Right forelimb (tissue), 1 donor: ENCODE measurements around the gene COL26A1.

Experiments
- DNase-seq: peaks from one replicate; pipeline ENCODE4 v3.0.0-alpha.2; 2018

COL26A1 gene

DNA sequence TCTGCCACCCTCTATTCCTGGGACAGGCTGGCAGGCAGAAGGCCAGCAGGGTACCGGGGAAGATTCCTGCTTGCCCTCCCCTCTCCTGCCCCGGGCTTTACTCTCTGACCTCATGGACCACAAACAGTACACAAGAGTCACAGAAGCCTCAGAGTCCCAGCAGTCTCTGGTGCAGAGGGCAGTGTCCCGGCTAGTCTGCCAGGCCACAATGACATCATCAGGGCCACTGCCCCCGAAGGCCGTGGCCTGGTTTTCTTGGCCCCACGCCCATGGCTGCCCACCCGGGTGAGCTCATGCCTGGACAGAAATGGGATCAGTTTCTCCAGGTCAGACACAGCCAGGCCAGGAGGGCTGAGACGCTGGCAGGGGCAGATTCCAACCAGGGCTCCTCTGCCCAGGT lies 174.5 kb downstream of the COL26A1 start:
- peak; percentile 60 for DNase-seq

DNA sequence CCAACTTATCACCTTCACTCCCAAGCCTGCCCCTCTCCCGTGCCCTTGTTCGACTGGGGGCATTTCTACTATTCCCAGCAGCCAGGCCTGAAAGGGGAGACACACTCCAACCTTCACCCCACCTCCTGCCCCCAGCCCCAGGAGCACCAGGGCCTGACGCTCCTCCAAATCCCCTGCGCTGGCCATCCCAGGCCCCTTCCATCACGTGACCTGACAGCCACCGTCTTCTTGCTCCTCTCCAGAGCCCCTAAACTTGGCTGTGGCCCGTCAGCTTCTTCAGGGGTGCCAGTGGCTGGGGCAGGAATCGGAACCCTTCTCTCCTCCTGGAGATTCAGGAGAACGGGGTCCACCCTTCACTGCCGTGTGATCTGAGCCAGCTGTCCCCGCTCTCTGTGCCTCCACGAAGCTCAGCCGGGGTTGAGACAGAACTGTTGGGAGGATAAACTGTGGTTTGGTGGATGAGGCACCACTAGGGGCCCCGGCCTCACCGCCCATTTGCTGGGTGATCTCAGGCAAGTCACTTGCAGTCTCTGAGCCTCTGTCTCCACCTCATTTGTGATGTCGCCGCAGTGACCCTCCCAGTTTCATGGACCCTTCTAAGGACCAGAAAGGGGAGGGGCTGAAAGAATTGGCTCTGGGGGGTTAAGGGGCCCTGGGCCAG lies 175.4 kb downstream of the COL26A1 start:
- DNase-seq: no peak

- DNase-seq: peak; percentile 76
These were observed 176.2 kb downstream of the COL26A1 start for GRCh38 chr7:101538596-101539459.

- no peak for DNase-seq
These were observed 177.1 kb downstream of the COL26A1 start for GRCh38 chr7:101539784-101540183.

GRCh38 chr7:101542527-101543241 lies 180.0 kb downstream of the COL26A1 start:
- peak; percentile 83 for DNase-seq

DNA sequence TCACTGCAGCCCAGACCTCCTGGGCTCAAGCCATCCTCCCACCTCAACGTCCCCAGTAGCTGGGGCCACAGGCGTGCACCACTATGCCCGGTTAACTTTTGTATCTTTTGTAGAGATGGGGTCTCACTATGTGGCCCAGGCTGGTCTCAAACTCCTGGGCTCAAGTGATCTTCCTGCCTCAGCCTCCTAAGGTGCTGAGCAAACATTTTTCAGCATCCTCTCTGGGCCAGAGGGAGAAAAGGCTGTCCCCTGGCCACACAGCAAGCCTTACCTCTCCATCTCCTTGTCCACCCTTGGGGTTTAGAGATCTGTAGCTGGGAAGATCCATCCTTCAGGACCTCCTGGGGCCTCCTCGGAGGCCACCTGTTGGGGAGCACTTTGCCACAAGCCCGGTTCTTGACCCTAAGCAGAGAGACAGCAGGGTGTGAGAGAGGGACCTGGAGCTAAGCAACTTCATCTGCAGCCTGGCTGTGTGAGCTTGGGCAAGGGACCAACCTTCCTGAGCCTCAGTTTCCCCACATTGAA lies 180.6 kb downstream of the COL26A1 start:
- no peak for DNase-seq

GRCh38 chr7:101543846-101544245 lies 181.2 kb downstream of the COL26A1 start:
- DNase-seq: no peak

DNA sequence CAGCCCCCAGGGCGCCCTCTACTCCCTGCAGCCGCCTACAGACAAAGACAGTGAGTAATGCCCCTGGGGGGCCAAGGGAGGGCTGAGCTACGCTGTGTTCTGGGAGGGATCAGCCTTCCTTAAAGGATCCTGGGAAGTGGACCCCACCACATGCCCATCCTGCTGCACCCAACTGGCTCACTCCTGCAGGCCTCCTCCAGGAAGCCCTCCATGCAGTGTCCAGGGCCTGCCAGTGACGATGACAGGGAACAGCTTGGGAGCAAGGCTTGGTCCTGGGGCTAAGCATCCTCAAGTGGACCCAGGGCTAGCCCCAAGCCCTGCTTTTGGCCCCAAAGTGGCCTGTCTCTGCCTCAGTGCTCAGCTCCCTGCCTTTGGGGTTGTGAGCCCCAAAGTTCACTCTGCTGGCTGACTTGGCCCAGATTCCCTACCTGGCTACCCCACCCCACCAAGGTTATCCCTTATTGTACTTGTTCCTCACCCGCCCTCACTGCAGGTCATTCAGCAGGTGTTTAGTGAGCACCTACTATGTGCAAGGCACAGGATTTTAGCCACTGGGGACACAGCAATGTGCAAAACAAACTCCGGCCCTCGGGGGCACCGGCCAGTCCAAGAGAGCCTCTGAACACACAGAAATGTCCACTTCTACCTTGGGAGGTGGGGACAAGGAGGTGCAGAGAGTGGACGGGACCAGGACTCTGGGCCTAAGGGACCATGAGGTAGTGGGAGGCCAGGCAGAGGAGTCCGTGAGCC lies 182.9 kb downstream of the COL26A1 start:
- no peak for DNase-seq

DNA sequence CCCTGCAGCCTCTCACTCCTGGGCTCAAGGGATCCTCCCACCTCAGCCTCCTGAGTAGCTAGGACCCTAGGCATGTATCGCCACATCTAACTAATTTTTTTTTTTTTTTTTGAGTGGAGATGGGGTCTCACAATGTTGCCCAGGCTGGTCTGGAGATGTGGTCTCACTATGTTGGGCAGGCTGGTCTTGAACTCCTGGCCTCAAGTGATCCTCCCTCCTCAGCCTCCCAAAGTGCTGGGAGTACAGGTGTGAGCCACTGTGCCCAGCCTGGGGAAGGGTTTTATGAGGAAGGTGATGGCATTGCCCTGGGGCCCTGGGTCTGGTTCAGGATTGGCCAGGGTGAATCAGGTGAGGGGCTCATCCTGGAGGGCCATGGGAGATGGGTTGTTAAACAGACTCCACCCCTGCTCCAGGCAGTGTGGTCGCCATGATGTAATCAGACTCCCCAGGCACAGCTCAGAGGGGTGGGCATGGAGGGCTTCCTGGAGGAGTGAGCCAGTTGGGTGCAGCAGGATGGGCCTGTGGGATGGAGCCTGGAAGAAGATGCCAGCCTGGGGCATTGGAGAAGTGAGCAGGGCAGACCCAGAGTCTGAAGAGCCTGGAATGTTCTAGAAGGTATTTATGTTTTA lies 183.7 kb downstream of the COL26A1 start:
- no peak for DNase-seq

DNA sequence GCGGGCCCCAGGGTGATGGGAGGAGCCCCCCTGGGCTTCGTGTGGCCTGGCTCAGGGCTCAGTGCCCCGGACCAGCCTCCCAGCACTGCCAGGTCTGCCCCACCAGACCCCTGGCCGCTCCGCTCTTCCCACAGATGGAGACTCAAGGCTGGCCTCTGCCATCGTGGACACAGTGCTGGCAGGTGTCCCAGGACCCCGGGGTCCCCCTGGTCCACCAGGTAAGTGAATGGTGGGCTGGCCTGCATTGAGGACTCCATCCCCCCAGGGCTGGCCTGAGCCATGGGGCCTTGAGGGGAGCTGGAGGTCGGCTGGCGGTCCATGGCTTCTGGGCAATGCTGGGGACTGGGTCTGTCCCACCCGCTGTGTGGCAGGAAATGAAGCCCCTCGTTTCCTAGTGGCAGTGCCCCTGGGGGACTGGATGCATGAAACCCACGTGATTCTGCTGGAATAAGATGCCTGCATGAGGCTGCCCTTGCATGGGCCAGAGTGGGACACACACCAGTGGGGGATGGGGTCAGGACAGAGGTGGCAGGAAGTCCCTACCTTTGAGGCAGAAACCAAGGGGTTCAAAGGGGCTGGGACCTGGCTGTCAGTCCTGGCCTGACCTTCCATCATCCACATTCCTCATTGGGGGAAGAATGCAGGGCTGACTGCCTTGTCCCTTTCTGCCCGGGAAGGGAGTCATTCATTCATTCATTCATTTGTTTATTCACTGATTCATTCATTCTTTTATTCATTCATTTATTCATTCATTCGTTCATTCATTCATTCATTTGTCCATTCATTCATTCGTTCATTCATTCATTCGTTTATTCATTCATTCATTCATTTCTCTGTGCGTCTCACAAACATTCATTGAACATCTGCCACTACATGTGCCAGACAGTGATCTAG lies 184.6 kb downstream of the COL26A1 start:
- peak; percentile 31 for DNase-seq

- DNase-seq: peak; percentile 37
These were observed 185.4 kb downstream of the COL26A1 start for GRCh38 chr7:101547916-101548661.

DNA sequence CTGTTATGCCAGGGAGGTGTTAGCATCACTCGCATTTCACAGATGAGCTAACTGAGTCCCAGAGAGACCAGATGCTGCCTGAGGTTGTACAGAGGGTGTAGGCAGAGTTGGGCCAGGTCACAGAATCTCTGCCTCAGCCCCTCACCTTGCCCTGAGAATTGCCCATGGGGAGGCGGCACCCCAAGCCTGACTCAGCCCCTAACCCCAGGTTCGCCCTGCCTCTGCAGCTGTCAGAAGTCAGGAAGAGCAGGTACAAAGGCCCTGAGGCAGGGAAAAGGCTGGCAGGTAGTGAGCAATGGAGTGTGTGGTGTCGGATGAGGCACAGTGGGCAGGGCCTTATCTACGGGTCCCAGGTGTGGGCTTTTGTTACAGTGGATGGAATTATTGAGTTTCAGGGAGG lies 187.1 kb downstream of the COL26A1 start:
- peak; percentile 34 for DNase-seq

DNA sequence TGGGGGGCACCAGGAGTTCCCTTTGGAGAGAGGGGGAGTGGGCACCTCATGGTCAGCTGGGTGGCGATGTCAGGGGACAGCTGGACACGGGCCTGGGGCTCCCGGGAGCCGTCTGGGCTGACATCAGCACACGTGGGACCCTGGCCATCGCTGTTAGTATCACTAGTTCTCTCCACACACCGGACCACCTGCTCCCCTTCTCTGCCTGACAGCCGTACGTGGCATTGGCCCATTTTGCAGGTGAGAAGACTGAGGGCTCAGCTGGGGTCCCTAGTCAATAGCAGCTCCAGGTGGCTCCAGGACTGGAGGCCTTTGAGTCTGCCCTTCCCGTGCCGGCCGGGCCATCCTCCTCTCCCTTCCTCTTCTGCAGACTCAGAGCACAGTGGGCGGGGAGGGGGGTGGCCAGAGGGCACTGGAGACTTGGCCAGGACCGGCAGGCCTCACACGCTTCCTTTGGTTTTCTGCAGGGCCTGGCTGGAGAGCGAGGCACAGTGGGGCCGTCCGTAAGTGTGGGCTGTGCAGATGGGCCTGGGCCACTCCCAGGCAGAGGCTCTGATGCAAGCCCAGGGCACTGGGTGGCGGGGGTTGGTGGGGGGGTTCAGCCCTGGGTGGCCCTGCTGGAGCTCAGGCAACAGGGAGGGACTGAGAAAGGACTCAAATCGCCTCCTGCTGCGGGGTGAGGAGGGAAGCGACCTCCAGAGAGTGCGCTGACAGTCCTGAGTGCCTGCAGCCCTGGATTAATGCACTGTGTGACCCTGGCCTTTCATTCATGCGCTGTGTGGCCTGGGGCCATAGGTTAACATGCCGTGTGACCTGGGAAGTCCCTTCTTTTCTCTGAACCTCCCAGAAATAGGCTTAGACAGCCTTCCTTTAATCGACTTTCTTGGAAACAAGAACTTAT lies 188.2 kb downstream of the COL26A1 start:
- DNase-seq: peak; percentile 38

GRCh38 chr7:101553018-101553770 lies 190.5 kb downstream of the COL26A1 start:
- DNase-seq: peak; percentile 17

DNA sequence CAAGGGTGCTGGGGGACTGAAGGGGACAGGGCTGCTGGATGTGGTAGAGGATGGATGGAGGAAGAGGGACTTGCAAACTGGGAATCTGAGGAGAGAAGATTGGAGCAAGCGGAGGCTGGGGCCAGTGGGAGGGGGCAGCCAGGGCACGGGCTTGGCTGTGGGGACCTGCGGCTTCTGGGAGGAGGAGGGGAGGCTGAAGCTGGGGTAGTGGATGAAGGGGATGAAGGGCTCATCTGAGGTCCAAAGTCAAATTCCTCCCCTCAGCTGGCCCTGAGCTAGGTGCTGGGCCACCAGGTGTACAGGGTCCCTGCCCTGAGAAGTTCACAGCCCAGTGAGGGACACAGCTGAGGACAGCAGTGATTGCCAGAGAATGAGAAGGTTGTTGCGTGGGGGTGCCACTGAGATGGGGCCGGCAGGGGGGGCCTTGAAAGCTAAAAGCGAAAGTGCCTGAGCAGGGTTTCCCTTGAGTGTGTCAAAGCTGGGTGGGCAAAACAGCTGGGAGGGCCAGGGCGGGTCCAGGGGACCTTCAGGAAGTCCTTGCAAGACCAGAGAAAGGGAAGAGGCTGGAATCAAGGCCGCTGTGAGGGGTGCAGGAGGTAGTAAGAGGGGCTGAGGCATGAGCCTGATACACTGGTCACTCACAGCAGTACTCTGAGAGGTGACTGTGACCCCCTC lies 191.2 kb downstream of the COL26A1 start:
- peak; percentile 25 for DNase-seq

DNA sequence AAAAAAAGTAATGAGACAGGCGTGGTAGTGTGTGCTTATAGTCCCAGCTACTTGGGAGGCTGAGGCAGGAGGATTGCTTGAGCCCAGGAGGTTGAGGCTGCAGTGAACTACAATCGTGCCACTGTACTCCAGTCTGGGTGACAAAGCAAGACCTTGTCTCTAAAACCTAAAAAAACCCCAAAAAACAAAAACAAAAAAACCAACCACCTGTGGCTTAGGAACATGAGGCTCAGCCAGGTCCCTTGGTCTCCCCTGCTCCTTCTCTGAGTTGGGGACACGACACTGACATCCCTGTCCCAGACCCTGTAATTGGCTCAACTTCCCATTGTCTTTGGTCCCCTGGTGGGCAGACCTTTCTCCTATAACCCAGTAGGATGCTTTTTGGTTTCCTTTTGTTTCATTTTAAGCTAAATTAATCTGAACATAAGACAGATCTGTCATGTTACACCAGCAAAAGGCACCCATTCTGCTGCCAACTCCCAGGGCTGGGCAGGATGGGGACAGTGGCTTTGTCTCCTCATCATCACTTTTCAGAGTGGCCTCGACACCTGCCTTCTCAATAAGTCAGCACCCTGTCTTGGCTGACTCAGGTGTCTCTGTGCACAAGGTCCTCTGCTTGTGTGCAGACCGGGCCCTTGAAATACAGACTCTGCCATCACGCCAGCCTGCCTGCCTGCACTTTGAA lies 192.1 kb downstream of the COL26A1 start:
- peak; percentile 18 for DNase-seq

DNA sequence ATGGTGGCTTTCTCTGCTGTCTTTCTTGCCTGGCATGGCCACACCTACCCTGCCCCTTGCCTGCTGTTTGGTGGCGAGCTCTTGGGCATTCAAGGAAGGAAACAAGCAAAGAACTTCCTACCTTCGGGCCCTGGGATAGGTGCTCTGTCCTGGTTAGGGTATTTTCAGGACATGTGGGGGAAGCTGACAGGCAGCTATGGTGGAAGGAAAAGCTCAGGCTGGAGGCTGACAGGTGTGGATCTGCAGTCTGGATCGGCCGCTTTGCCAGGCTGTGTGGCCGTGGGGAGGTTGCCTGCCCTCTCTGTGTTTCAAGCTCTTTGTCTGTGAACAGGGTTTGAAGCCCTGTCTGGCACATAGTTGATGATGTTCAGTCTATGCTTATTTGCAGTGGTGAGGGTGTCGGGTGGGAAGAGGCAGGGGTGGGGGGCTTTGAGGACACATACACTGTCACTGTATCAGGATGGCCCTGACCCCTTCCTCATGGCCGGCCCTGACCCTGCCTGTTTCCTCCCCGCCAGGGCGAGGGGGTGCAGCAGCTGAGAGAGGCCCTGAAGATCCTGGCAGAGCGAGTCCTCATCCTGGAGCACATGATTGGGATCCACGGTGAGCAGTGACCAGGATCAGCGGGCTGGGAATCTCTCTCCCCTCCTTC lies 192.7 kb downstream of the COL26A1 start:
- peak; percentile 20 for DNase-seq
